CD4-positive, alpha-beta T cell (primary cell): Measurements from ENCODE around the gene SRD5A3. TPM values are rescaled to one million over a fixed set of nuclear protein-coding genes. Genes with fewer than 3 reads are reported as not detected.
A peak's percentile ranks its signal among the peaks of the same experiment; 100 is the strongest.

Experiments
- ATAC-seq: fragments of 200-7000 bp; cut with Tn5 transposase; one replicate; pipeline ENCODE4 v1.10.0; 2022; ENCODE audit warnings: mild to moderate bottlenecking; ENCODE audit not compliant: poor library complexity
- CTCF ChIA-PET: fragments of 350-600 bp; sonication (Branson Sonifier 250); formaldehyde crosslinking; loops from one replicate; lab custom pipeline; 2021; ENCODE audit warnings: antibody characterized with exemption, inconsistent platforms; lab: Charles Lee
- POLR2A ChIA-PET: fragments of 350-600 bp; sonication (Branson Sonifier 250); formaldehyde crosslinking; loops from one replicate; lab custom pipeline; 2021; ENCODE audit warnings: antibody characterized with exemption, inconsistent platforms; lab: Charles Lee
- DNase-seq, 14 experiments: peaks; one replicate each; pipeline ENCODE4 v3.0.0-alpha.2; 2013 to 2020; ENCODE audit warnings: mixed read lengths in 2 of 14
- H3K27ac ChIP-seq, 2 donors: one replicate each; pipeline versions ENCODE4 v1.5.1 to v1.7.0; 2013; ENCODE audit warnings: low read length in 2 of 2, low read depth in 1 of 2, mild to moderate bottlenecking in 1 of 2
- H3K27me3 ChIP-seq, 2 experiments: 1 replicate in 1 of 2; 2 replicates in 1 of 2; pipeline versions ENCODE4 v1.6.1 to v1.7.0; 2013; ENCODE audit warnings: low read length in 2 of 2, control low read depth in 1 of 2, mild to moderate bottlenecking in 1 of 2, moderate library complexity in 1 of 2; ENCODE audit not compliant: insufficient read depth in 2 of 2, control insufficient read depth in 1 of 2
- H3K36me3 ChIP-seq: one replicate; pipeline ENCODE4 v1.6.1; 2013; ENCODE audit warnings: low read length, control low read depth; ENCODE audit not compliant: insufficient read depth
- H3K4me1 ChIP-seq: one replicate; pipeline ENCODE4 v1.6.1; 2013; ENCODE audit warnings: low read length, control low read depth; ENCODE audit not compliant: insufficient read depth
- H3K4me3 ChIP-seq: one replicate; pipeline ENCODE4 v1.5.1; 2013; ENCODE audit warnings: mild to moderate bottlenecking, low read length, moderate library complexity
- H3K9me3 ChIP-seq, 2 experiments: 1 replicate in 1 of 2; 2 replicates in 1 of 2; pipeline versions ENCODE4 v1.6.1 to v1.7.0; 2013; ENCODE audit warnings: low read length in 2 of 2, mild to moderate bottlenecking in 2 of 2, control low read depth in 1 of 2, moderate library complexity in 1 of 2; ENCODE audit not compliant: control insufficient read depth in 1 of 2, insufficient read depth in 1 of 2
- H3K27ac Mint-ChIP-seq: one replicate; pipeline ENCODE4 v1.8.0; 2020; ENCODE audit warnings: mixed read lengths
- H3K27me3 Mint-ChIP-seq: one replicate; pipeline ENCODE4 v1.8.0; 2021; ENCODE audit warnings: mixed read lengths
- H3K36me3 Mint-ChIP-seq: one replicate; pipeline ENCODE4 v1.8.0; 2021; ENCODE audit warnings: low read depth, mixed read lengths
- H3K4me1 Mint-ChIP-seq: one replicate; pipeline ENCODE4 v1.8.0; 2021; ENCODE audit warnings: low read depth, mixed read lengths
- H3K4me3 Mint-ChIP-seq: one replicate; pipeline ENCODE4 v1.8.0; 2020; ENCODE audit warnings: mild to moderate bottlenecking, mixed read lengths
- H3K9me3 Mint-ChIP-seq: one replicate; pipeline ENCODE4 v1.8.0; 2020; ENCODE audit warnings: mixed read lengths
- CTCF ChIP-seq: fragments of 200-600 bp; IDR thresholded peaks from one replicate; pipeline ENCODE4 v1.8.0; 2022; ENCODE audit warnings: antibody characterized with exemption, mild to moderate bottlenecking
- intact Hi-C, 2 experiments: fragments of 100-400 bp; cut with DNase I in 1 of 2; cut with micrococcal nuclease in 1 of 2; formaldehyde crosslinking; loops; one replicate each; pipeline versions ENCODE4 v1.15.1 to v1.9.0; 2023 to 2025; cut with DNase I, micrococcal nuclease
- total RNA-seq, 174 experiments: library from RNA in 2 of 174; stranded (reverse) in 2 of 174; gene quantifications; one replicate each; pipeline ENCODE4 v1.2.3 and lab custom pipeline; 2021 to 2026

Gene SRD5A3
- total RNA-seq, 2 experiments from 2014 or later = 2.1 to 2.2 TPM

- POLR2A ChIA-PET = interaction anchor here (0.8 to 1.1 kb wide), 4 partner anchors 12 to 467 kb away, joined by 3 read pairs; no protein-coding TSS in a partner anchor
- H3K9me3 Mint-ChIP-seq = no peaks in the 10 kb centered on the region
- H3K27ac ChIP-seq = no peak overlapping the region
- H3K9me3 ChIP-seq = no peaks in the 10 kb centered on the region
- H3K36me3 Mint-ChIP-seq = peaks cover 45% of the 10 kb centered on the region
- peaks cover 53% of the 10 kb centered on the region for H3K4me1 Mint-ChIP-seq
- intact Hi-C loops = loop anchor here (5.0 kb wide), 2 partner anchors 43 to 453 kb away; partner anchors contain the start of gene EXOC1 (in 1 of the 2)
- DNase-seq = no peak
- H3K4me3 Mint-ChIP-seq = peak overlapping the region; percentile 65
- no peaks in the 10 kb centered on the region for H3K27me3 Mint-ChIP-seq
- no peak overlapping the region for H3K27ac Mint-ChIP-seq
- CTCF ChIA-PET = no interaction called here
- no peak for ATAC-seq
- TF ChIP-seq CTCF = no peak
- H3K4me3 ChIP-seq = no peak overlapping the region
- H3K36me3 ChIP-seq = peaks cover 11% of the 10 kb centered on the region
- H3K27me3 ChIP-seq = no peaks in the 10 kb centered on the region
- H3K4me1 ChIP-seq = peaks cover 34% of the 10 kb centered on the region
These were observed 53.5 kb downstream of the SRD5A3 start for GRCh38 chr4:55399581-55399980.

GRCh38 chr4:55405073-55405472, 59.0 kb downstream of the SRD5A3 start:
- Mint-ChIP-seq H3K27ac (no peak overlapping the region), H3K4me1 (peaks cover 59% of the 10 kb centered on the region), H3K9me3 (no peaks in the 10 kb centered on the region), H3K27me3 (no peaks in the 10 kb centered on the region), H3K36me3 (peaks cover 40% of the 10 kb centered on the region), H3K4me3 (no peak overlapping the region)
- Histone ChIP-seq H3K4me3 (no peak overlapping the region), H3K36me3 (peaks cover 40% of the 10 kb centered on the region), H3K27me3 (no peaks in the 10 kb centered on the region), H3K4me1 (peaks cover 10% of the 10 kb centered on the region), H3K27ac (no peak overlapping the region), H3K9me3 (no peaks in the 10 kb centered on the region)
- CTCF ChIA-PET = no interaction called here
- intact Hi-C loops = no loop called here
- TF ChIP-seq CTCF = no peak
- POLR2A ChIA-PET = no interaction called here
- ATAC-seq (no peak), DNase-seq (no peak)

GRCh38 chr4:55406545-55406944, 60.5 kb downstream of the SRD5A3 start:
- no peak overlapping the region for H3K27ac ChIP-seq
- peak overlapping the region; percentile 4 for H3K27ac Mint-ChIP-seq

More at GRCh38 chr4:55406545-55406944, 60.5 kb downstream of the SRD5A3 start:
- DNase-seq = no peak
- Histone ChIP-seq H3K9me3 (no peaks in the 10 kb centered on the region), H3K4me3 (no peak overlapping the region), H3K36me3 (peaks cover 34% of the 10 kb centered on the region), H3K27me3 (no peaks in the 10 kb centered on the region), H3K4me1 (peaks cover 10% of the 10 kb centered on the region)
- intact Hi-C loops = no loop called here
- H3K36me3 Mint-ChIP-seq = peaks cover 36% of the 10 kb centered on the region
- TF ChIP-seq CTCF = no peak
- H3K4me1 Mint-ChIP-seq = peaks cover 57% of the 10 kb centered on the region
- ATAC-seq = no peak
- ChIA-PET POLR2A (interaction anchor here (0.9 kb wide), 1 partner anchor 140 kb away, joined by 3 read pairs; the partner anchor contains the start of gene CLOCK), CTCF (no interaction called here)
- H3K27me3 Mint-ChIP-seq = no peaks in the 10 kb centered on the region
- no peaks in the 10 kb centered on the region for H3K9me3 Mint-ChIP-seq
- H3K4me3 Mint-ChIP-seq = no peak overlapping the region
